Ishikawa (cell line): ENCODE data around the gene AGT.

Source experiments
- CEBPB ChIP-seq: IDR thresholded peaks from 2 replicates; pipeline ENCODE4 v1.6.1; 2012
- CREB1 ChIP-seq: IDR thresholded peaks from 2 replicates; pipeline ENCODE4 v1.6.1; 2012; ENCODE audit warnings: low read depth
- EGR1 ChIP-seq: IDR thresholded peaks from 2 replicates; pipeline ENCODE4 v1.6.1; 2012
- EP300 ChIP-seq: IDR thresholded peaks from 2 replicates; pipeline ENCODE4 v1.6.1; 2012; ENCODE audit warnings: borderline replicate concordance
- FOXM1 ChIP-seq: IDR thresholded peaks from 2 replicates; pipeline ENCODE4 v1.6.1; 2012; ENCODE audit warnings: low read depth, borderline replicate concordance
- MAX ChIP-seq: IDR thresholded peaks from 2 replicates; pipeline ENCODE4 v1.6.1; 2012
- NFIC ChIP-seq: IDR thresholded peaks from 2 replicates; pipeline ENCODE4 v1.6.1; 2012
- RAD21 ChIP-seq: IDR thresholded peaks from 2 replicates; pipeline ENCODE4 v1.6.1; 2012; ENCODE audit warnings: low read depth
- REST ChIP-seq: IDR thresholded peaks from 2 replicates; pipeline ENCODE4 v1.6.1; 2012; ENCODE audit warnings: low read depth, mild to moderate bottlenecking
- TAF1 ChIP-seq: IDR thresholded peaks from 2 replicates; pipeline ENCODE4 v1.6.1; 2012; ENCODE audit warnings: low read depth, mild to moderate bottlenecking
- TCF12 ChIP-seq: IDR thresholded peaks from 2 replicates; pipeline ENCODE4 v1.6.1; 2012; ENCODE audit warnings: low read depth
- TEAD4 ChIP-seq: IDR thresholded peaks from 2 replicates; pipeline ENCODE4 v1.6.1; 2012
- USF1 ChIP-seq: IDR thresholded peaks from 2 replicates; pipeline ENCODE4 v1.6.1; 2012
- YY1 ChIP-seq: IDR thresholded peaks from 2 replicates; pipeline ENCODE4 v1.6.1; 2012; ENCODE audit warnings: low read depth
- ZBTB7A ChIP-seq: IDR thresholded peaks from 2 replicates; pipeline ENCODE4 v1.6.1; 2012; ENCODE audit warnings: low read depth

Gene AGT

GRCh38 chr1:230661976-230662375, 51.9 kb downstream of the AGT start:
- TF ChIP-seq TCF12 (no peak), RAD21 (no peak), FOXM1 (no peak), ZBTB7A (no peak), TEAD4 (no peak), CEBPB (no peak), TAF1 (no peak), REST (no peak), EGR1 (no peak), EP300 (no peak), NFIC (no peak), YY1 (no peak), CREB1 (no peak), MAX (no peak), USF1 (no peak)

- TF ChIP-seq CEBPB (no peak), TAF1 (no peak), REST (no peak), RAD21 (no peak), USF1 (no peak)
Observed at GRCh38 chr1:230658691-230659090, 55.2 kb downstream of the AGT start.
